ENCODE results near the gene NDUFA3. TPM values are rescaled to one million over a fixed set of nuclear protein-coding genes. Genes with fewer than 3 reads are reported as not detected.

Gene NDUFA3
- total RNA-seq, 1 experiment from 2014 or later, result 211 TPM

- intact Hi-C loops (cut with micrococcal nuclease; ENCODE audit: unreplicated experiment) (no loop called here), in situ Hi-C loops (cut with HindIII; ENCODE audit: low pct_unique_long_range_greater_than_20kb, low sequenced_read_pairs) (no loop called here)
- H3K9me3 ChIP-seq (ENCODE audit: control insufficient read depth, insufficient read depth, low read depth, low read length), result no peaks in the 10 kb centered on the region
- peak; percentile 60 for ATAC-seq
- peak overlapping the region; percentile 18; the same call in 1 of the 2 replicates for H3K27ac ChIP-seq (ENCODE audit: low read length)
- 0 out of 2 replicates have a peak, but pooled peaks cover 14% of the 10 kb centered on the region for H3K4me1 ChIP-seq (ENCODE audit: control insufficient read depth, insufficient read depth, low read length)
- POLR2A ChIA-PET, result interaction anchor here (0.5 to 0.7 kb wide), 2 partner anchors 243 to 296 kb away, joined by 3 read pairs; no protein-coding TSS in a partner anchor
- CTCF ChIA-PET, result interaction anchor here (0.7 kb wide), 1 partner anchor 319 kb away, joined by 4 read pairs; no protein-coding TSS in a partner anchor
- no peak for TF ChIP-seq SIN3A (IDR thresholded peaks at IDR 0.05; ENCODE audit: borderline replicate concordance, insufficient read depth, low read depth, low read length)
- no peak for TF ChIP-seq REST (IDR thresholded peaks at IDR 0.05; ENCODE audit: insufficient read depth in 1 of 2, low read depth in 2 of 2, low read length in 1 of 2)
- no peak for TF ChIP-seq TCF7L2 (IDR thresholded peaks at IDR 0.05; ENCODE audit: low read depth, low read length)
- TF ChIP-seq POLR2AphosphoS5 (IDR thresholded peaks at IDR 0.05; ENCODE audit: low read depth, low read length), result no peak
- TF ChIP-seq CTCF (IDR thresholded peaks at IDR 0.05), result no peak
- BruUV-seq (replicated peaks), result no TSS peak
- H3K36me3 ChIP-seq (ENCODE audit: control insufficient read depth, insufficient read depth, low read length), result no peaks in the 10 kb centered on the region
- H3K27me3 ChIP-seq (ENCODE audit: control insufficient read depth, insufficient read depth, low read length), result no peaks in the 10 kb centered on the region
- H3K4me3 ChIP-seq (ENCODE audit: low read depth in 2 of 2, low read length in 2 of 2), result no peak overlapping the region
- DNase-seq (ENCODE audit: low read depth, low spot score), result no peak
Measured at GRCh38 chr19:54109651-54110050, 7.0 kb downstream of the NDUFA3 start.

GRCh38 chr19:54114340-54115108, 11.9 kb downstream of the NDUFA3 start:
- POLR2A ChIA-PET, result interaction anchor here (1.5 to 2.0 kb wide), 2 partner anchors 9 to 22 kb away, joined by 5 to 9 read pairs; no protein-coding TSS in a partner anchor
- CTCF ChIA-PET, result no interaction called here
- no peaks in the 10 kb centered on the region for H3K27me3 ChIP-seq (ENCODE audit: control insufficient read depth, insufficient read depth, low read length)
- no peak for DNase-seq (ENCODE audit: low read depth, low spot score)
- H3K4me3 ChIP-seq (ENCODE audit: low read depth in 2 of 2, low read length in 2 of 2), result peak overlapping the region; percentile 51 to 75
- no peaks in the 10 kb centered on the region for H3K9me3 ChIP-seq (ENCODE audit: control insufficient read depth, insufficient read depth, low read depth, low read length)
- H3K4me1 ChIP-seq (ENCODE audit: control insufficient read depth, insufficient read depth, low read length), result peaks cover 13% of the 10 kb centered on the region; the same call in 1 of the 2 replicates
- peak; percentile 35 for ATAC-seq
- H3K36me3 ChIP-seq (ENCODE audit: control insufficient read depth, insufficient read depth, low read length), result no peaks in the 10 kb centered on the region; the same call in 1 of the 2 replicates
- in situ Hi-C loops (cut with HindIII; ENCODE audit: low pct_unique_long_range_greater_than_20kb, low sequenced_read_pairs) (no loop called here), intact Hi-C loops (cut with micrococcal nuclease; ENCODE audit: unreplicated experiment) (no loop called here)
- TF ChIP-seq REST (IDR thresholded peaks at IDR 0.05; ENCODE audit: insufficient read depth in 1 of 2, low read depth in 2 of 2, low read length in 1 of 2) (no peak), CTCF (IDR thresholded peaks at IDR 0.05) (no peak), POLR2AphosphoS5 (IDR thresholded peaks at IDR 0.05; ENCODE audit: low read depth, low read length) (peak; percentile 68; the same call in 1 of the 2 replicates), SIN3A (IDR thresholded peaks at IDR 0.05; ENCODE audit: borderline replicate concordance, insufficient read depth, low read depth, low read length) (peak; percentile 8; the same call in 1 of the 2 replicates), TCF7L2 (IDR thresholded peaks at IDR 0.05; ENCODE audit: low read depth, low read length) (no peak)
- peak overlapping the region; percentile 93 for H3K27ac ChIP-seq (ENCODE audit: low read length)
- BruUV-seq (replicated peaks), result no TSS peak

All from Panc1 (cell line).